HG03108 (cell line): ENCODE results near the gene SH3RF2.

Source experiments
- ATAC-seq: cut with Tn5 transposase; IDR thresholded peaks from one replicate; pipeline ENCODE4 v1.9.1; 2021; ENCODE audit warnings: moderate library complexity; ENCODE audit not compliant: unreplicated experiment

Gene SH3RF2

DNA sequence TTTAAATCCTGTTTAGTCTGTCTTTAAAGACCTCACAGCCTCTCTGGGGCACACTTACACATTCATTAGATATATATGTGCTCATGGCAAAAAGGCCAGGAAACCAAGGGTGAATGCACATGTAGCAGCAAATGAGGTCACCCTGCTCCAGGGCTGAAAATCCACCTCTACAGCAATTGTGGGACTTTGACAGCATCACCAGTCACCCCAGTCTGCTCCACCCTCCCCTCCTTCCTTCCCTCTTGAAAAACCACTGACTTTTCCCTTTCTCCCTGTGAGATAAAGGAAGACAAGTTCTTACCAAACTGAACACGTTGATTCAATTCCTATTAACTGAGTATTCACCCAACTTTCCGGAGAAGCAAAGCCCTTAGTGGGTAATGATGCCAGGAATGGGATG, 15.2 kb upstream of the SH3RF2 start:
- ATAC-seq: no peak

DNA sequence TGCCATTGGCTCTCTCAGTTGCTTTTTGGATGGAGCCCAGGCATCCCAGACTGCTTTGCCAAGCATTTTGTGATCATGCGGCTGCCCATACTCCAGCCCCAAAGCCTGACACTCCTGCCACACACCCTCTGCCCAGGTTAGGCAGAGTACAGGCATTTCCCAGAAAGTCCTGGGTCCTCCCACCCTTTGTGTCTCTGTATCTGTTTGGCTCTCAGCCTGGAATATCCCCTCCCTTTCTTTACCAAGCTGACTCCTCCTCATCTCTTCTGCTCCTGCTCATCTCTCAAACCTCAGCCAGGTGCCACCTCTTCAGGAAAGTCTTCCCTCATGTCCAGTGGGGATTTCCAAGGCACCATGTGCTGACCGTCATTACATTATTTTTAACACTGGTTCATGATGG, 14.3 kb upstream of the SH3RF2 start:
- no peak for ATAC-seq

- no peak for ATAC-seq
Observed at GRCh38 chr5:145923405-145923804, 13.0 kb upstream of the SH3RF2 start.

GRCh38 chr5:145924849-145925248, 11.5 kb upstream of the SH3RF2 start:
- no peak for ATAC-seq

- ATAC-seq: no peak
Observed at GRCh38 chr5:145925353-145925752, 11.0 kb upstream of the SH3RF2 start.

GRCh38 chr5:145925803-145926202, 10.6 kb upstream of the SH3RF2 start:
- no peak for ATAC-seq

GRCh38 chr5:145931718-145932117, 4.7 kb upstream of the SH3RF2 start:
- no peak for ATAC-seq

GRCh38 chr5:145934276-145934675, 2.1 kb upstream of the SH3RF2 start:
- no peak for ATAC-seq

GRCh38 chr5:145937432-145938250, 1.3 kb downstream of the SH3RF2 start:
- no peak for ATAC-seq

GRCh38 chr5:145938776-145939539, 2.6 kb downstream of the SH3RF2 start:
- no peak for ATAC-seq

GRCh38 chr5:145939540-145940065, 3.2 kb downstream of the SH3RF2 start:
- ATAC-seq: no peak

DNA sequence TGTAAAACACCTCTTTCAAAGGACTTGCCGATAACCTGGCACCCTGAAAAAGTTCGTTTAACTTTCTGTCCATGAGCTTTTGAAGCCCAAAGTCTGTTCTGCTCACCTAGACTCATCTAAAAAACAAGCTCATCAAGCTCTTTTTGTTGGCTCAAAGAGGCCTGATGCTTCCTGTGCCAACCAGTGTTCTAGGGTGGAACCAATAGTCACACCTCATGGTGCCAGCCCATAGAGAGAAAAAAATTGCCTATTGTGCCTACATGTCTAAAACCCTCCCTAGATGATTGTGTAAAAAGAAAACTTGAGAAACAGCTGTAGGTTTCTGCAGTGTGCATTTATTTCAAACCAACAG, 4.7 kb downstream of the SH3RF2 start:
- ATAC-seq: no peak

- no peak for ATAC-seq
Observed at GRCh38 chr5:145941448-145942130, 5.2 kb downstream of the SH3RF2 start.

DNA sequence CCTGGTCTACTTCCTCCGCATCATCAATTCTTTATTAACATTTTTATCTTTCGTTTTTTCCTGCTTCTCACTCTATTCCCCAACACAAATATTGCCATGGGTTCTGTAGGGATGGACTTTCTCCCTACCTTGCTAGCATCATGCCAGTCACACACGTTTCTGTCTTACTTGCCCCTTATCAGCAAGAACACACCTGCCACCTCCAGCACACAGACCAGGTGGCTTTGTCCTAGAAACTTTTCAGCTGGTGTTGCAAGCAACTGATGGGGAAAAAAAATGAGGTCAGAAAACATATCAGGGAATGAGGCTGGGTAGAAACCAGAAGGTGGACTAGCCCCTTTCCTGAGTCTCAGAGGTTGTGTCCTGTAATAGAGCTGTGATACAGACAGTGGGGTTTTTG, 5.8 kb downstream of the SH3RF2 start:
- ATAC-seq: no peak

DNA sequence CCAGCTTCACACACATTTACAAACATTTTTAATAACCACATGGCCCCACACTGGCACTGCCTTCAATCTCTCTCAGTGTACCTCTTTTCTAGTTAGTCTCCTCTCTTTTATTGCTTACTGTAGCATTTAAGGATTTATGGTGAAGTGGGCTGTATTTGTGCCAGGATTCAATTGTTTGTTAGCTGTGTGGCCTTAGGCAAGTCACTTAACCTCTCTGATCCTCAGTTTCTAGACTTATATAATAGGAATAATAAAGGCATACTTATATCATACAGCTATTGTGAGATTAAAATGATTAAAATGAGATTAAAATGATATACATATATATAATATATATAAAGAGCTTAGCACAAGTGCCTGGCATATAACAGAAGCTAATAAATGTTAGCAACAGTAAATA, 6.4 kb downstream of the SH3RF2 start:
- ATAC-seq: no peak

DNA sequence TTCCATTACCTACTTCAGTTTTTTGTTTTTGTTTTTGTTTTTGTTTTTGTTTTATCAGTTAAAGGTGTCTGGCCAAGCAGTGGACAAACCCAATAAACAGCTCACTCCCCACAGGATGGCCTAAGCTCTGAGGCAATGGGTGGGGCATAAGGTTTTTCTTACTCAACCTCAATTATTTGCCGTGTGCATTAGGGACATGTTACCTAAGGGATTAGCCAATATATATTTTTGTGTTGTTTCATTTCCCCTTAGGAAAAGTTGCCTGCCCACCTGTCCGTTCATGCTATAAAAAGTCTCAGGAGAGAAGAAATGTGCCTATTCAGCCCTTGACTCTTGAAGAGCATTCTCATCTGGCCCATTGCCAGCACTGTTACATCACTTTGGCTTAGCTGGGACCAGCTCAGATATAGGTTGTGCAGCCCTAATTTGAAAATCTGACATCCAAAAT, 7.3 kb downstream of the SH3RF2 start:
- ATAC-seq: no peak

DNA sequence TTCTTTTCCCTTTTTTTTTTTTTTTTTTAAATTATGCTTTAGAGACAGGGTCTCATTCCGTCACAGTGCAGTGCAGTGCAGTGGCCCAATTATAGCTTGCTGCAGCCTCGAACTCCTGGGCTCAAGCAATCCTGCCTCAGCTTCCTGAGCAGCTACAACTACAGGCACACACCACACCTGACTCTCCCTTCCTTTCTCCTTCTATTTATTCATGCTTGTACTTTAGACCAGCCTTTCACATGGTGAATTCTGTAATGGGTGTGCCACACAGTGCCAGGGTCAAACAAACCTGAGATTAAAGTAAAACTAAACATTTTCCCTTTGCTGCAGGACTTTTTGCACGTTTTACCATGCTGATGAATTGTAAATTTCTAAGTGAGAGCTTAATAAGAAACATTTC, 8.0 kb downstream of the SH3RF2 start:
- no peak for ATAC-seq

- ATAC-seq: no peak
Observed at GRCh38 chr5:145945620-145946111, 9.3 kb downstream of the SH3RF2 start.

DNA sequence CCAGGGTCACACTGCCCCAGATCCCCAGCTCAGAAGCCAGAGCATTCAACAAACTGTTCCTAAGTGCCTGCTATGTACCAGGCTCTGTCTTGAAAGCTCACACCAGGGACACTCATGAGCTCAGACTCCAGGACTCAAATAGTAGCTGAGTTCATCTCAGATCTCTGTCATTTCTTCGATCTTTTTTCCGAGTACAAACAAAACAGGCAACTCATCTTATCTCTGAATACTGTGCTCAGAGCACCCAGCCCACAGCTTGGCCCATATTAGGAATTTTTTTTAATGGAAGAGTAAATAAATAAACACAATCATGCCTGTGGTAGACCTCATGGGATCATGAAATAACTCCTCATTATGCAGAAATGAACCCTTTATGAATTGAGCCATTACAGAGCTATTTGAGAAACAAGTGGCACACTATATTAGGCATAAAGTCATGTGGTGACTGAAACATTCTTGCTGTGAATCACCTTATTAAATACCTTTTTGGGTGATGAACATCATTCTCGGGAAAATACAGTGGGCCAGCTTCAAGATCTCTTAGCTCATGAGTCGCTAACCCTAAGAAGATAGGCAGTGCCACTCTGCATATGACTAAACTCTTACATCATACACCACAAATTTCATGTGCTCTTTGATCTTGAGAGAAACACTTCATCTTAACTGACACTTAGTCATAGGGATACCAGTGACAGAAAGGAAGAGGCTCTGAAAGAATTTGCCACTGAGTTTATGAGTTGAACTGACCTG, 9.9 kb downstream of the SH3RF2 start:
- ATAC-seq: peak; percentile 93

DNA sequence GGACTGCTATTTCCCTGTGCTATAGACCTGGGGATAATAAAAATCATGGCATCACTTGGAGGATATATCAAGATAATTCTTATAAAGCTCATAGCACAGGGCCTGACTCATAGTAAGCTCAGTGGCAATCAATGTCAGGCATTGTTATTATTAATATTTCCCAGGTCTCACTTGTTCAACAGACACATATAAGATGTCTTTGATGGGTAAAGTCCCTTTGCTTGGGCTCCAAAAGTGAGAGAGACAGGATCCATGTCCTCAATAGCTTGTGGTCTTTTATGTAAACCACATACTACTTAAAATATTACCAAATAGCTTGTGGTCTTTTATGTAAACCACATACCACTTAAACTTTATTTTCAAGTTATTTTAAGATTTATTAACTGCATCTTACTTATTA, 11.2 kb downstream of the SH3RF2 start:
- no peak for ATAC-seq

DNA sequence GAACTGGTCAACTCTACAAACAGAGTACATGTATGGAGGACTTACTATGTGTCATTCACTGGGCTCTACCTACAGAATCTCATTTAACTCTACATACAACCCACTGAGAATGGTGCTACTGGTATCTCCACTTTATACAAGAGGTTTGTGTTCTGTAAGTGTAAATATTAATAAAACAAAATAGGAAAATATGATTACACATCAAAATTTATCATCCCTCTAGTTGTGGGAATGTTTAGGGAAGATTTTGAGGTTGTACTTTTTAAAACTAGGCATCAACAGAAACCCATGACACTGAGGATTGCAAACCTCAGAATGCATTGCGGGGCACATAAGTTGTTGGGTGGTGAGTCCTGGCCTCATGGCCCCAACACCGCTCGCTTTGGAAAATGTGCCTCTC, 11.7 kb downstream of the SH3RF2 start:
- ATAC-seq: no peak
